Loucy (cell line): Measurements from ENCODE around the gene EPAS1.

ENCODE experiments used
- H2AFZ ChIP-seq: fragments of 200-600 bp; sonication (generic); 2 replicates; pipeline ENCODE4 v1.6.0; 2016; ENCODE audit warnings: antibody characterized with exemption, mild to moderate bottlenecking, low read length, moderate library complexity
- H3F3A ChIP-seq: fragments of 200-600 bp; 2 replicates; pipeline ENCODE4 v1.6.0; 2016; ENCODE audit warnings: antibody characterized with exemption, low read depth, mild to moderate bottlenecking
- H3K27me3 ChIP-seq: fragments of 200-600 bp; sonication (generic); 2 replicates; pipeline ENCODE4 v1.6.1; 2014; ENCODE audit warnings: low read length, mild to moderate bottlenecking; ENCODE audit not compliant: insufficient read depth, poor library complexity, severe bottlenecking
- H3K36me3 ChIP-seq: fragments of 200-600 bp; sonication (generic); 2 replicates; pipeline ENCODE4 v1.6.1; 2016; ENCODE audit warnings: low read length; ENCODE audit not compliant: insufficient read depth
- H3K4me1 ChIP-seq: fragments of 200-600 bp; sonication (generic); 2 replicates; pipeline ENCODE4 v1.5.1; 2014; ENCODE audit warnings: low read length, mild to moderate bottlenecking; ENCODE audit not compliant: insufficient read depth, poor library complexity, severe bottlenecking
- H3K4me2 ChIP-seq: fragments of 200-600 bp; sonication (generic); 2 replicates; pipeline ENCODE4 v1.6.0; 2014; ENCODE audit warnings: antibody characterized with exemption, low read length, low read depth, mild to moderate bottlenecking; ENCODE audit not compliant: poor library complexity, severe bottlenecking
- H3K4me3 ChIP-seq: fragments of 200-600 bp; sonication (generic); 2 replicates; pipeline ENCODE4 v1.5.1; 2014; ENCODE audit warnings: low read length, mild to moderate bottlenecking, mixed read lengths; ENCODE audit not compliant: poor library complexity, severe bottlenecking
- H3K79me2 ChIP-seq: fragments of 200-600 bp; sonication (generic); 2 replicates; pipeline ENCODE4 v1.6.1; 2014; ENCODE audit warnings: low read length; ENCODE audit not compliant: insufficient read depth
- H3K9ac ChIP-seq: fragments of 200-600 bp; sonication (generic); 2 replicates; pipeline ENCODE4 v1.6.0; 2014; ENCODE audit warnings: mild to moderate bottlenecking, low read depth, low read length, moderate library complexity; ENCODE audit not compliant: poor library complexity, severe bottlenecking
- H3K9me2 ChIP-seq: fragments of 200-600 bp; sonication (generic); replicated peaks from 2 replicates; pipeline ENCODE4 v1.6.1; 2016; ENCODE audit warnings: low read depth, low read length, mixed read lengths
- H3K9me3 ChIP-seq: fragments of 200-600 bp; sonication (generic); 2 replicates; pipeline ENCODE4 v1.6.1; 2014; ENCODE audit warnings: mild to moderate bottlenecking, antibody characterized with exemption, low read length, low read depth; ENCODE audit not compliant: insufficient read depth
- H4K20me1 ChIP-seq: fragments of 200-600 bp; sonication (generic); 2 replicates; pipeline ENCODE4 v1.6.0; 2014; ENCODE audit warnings: antibody characterized with exemption, low read length, mild to moderate bottlenecking; ENCODE audit not compliant: insufficient read depth, poor library complexity, severe bottlenecking
- EZH2phosphoT487 ChIP-seq: fragments of 200-600 bp; IDR thresholded peaks from 2 replicates; pipeline ENCODE4 v1.6.1; 2018; ENCODE audit warnings: antibody characterized with exemption, mild to moderate bottlenecking, moderate library complexity, borderline replicate concordance
- TF ChIP-seq, protein P1 (sequence below): fragments of 200-600 bp; sonication (generic); conservative IDR thresholded peaks from 2 replicates; pipeline ENCODE4 v1.5.1; 2014; ENCODE audit warnings: mild to moderate bottlenecking, antibody characterized with exemption, low read length

The EPAS1 gene

GRCh38 chr2:46332686-46333281 is 35.6 kb downstream of the EPAS1 start:
- Histone ChIP-seq H3K9ac (no peak overlapping the region), H3K4me1 (peaks cover 96% of the 10 kb centered on the region), H3K27me3 (no peaks in the 10 kb centered on the region), H3K79me2 (peaks cover 87% of the 10 kb centered on the region), H2AFZ (no peak overlapping the region), H3K4me2 (no peak overlapping the region), H3K36me3 (no peaks in the 10 kb centered on the region), H3K4me3 (no peak overlapping the region), H4K20me1 (no peaks in the 10 kb centered on the region), H3K9me3 (no peaks in the 10 kb centered on the region), H3F3A (peaks cover 10% of the 10 kb centered on the region), H3K9me2 (no peaks in the 10 kb centered on the region)
- no peak for TF ChIP-seq EZH2phosphoT487
- TF ChIP-seq, protein P1, sequence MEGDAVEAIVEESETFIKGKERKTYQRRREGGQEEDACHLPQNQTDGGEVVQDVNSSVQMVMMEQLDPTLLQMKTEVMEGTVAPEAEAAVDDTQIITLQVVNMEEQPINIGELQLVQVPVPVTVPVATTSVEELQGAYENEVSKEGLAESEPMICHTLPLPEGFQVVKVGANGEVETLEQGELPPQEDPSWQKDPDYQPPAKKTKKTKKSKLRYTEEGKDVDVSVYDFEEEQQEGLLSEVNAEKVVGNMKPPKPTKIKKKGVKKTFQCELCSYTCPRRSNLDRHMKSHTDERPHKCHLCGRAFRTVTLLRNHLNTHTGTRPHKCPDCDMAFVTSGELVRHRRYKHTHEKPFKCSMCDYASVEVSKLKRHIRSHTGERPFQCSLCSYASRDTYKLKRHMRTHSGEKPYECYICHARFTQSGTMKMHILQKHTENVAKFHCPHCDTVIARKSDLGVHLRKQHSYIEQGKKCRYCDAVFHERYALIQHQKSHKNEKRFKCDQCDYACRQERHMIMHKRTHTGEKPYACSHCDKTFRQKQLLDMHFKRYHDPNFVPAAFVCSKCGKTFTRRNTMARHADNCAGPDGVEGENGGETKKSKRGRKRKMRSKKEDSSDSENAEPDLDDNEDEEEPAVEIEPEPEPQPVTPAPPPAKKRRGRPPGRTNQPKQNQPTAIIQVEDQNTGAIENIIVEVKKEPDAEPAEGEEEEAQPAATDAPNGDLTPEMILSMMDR: no peak

DNA sequence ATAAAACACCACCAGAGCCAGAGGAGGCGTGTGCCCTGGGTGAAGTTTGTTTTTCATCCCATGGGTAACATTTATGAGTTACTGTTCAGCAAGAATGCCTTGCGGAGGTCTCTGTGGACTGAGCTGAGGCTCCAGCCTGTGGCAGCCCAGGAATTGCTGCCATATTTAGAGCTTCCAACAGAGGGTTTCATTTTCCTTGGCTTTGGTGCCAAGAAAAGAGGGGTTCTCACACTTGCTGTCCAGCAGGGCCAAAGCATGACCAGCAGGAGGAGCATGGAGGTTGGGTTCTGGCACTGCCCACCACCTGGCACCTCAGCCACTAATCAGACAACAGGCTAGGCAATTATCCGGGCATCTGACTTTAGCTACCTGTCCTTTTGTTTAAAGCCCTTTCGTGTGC is 36.7 kb downstream of the EPAS1 start:
- Histone ChIP-seq H3K9ac (no peak overlapping the region), H4K20me1 (no peaks in the 10 kb centered on the region), H3K36me3 (no peaks in the 10 kb centered on the region), H3K4me2 (no peak overlapping the region), H2AFZ (no peak overlapping the region), H3K9me3 (no peaks in the 10 kb centered on the region), H3K9me2 (no peaks in the 10 kb centered on the region), H3K79me2 (peaks cover 89% of the 10 kb centered on the region), H3F3A (peaks cover 2% of the 10 kb centered on the region; the same call in 1 of the 2 replicates), H3K4me3 (no peak overlapping the region), H3K4me1 (peaks cover 99% of the 10 kb centered on the region), H3K27me3 (no peaks in the 10 kb centered on the region)
- no peak for TF ChIP-seq EZH2phosphoT487
- TF ChIP-seq, protein P1: peak; percentile 52

GRCh38 chr2:46334389-46335271 is 37.4 kb downstream of the EPAS1 start:
- Histone ChIP-seq H4K20me1 (no peaks in the 10 kb centered on the region), H3K27me3 (no peaks in the 10 kb centered on the region), H3K9me2 (no peaks in the 10 kb centered on the region), H3K4me1 (peaks cover 99% of the 10 kb centered on the region), H3K36me3 (no peaks in the 10 kb centered on the region), H3K9me3 (no peaks in the 10 kb centered on the region), H3K4me2 (peak overlapping the region; percentile 43), H3K4me3 (no peak overlapping the region), H3K9ac (peak overlapping the region; percentile 53), H2AFZ (no peak overlapping the region), H3K79me2 (peaks cover 87% of the 10 kb centered on the region), H3F3A (no peaks in the 10 kb centered on the region)
- TF ChIP-seq EZH2phosphoT487: no peak
- TF ChIP-seq, protein P1: no peak
